Islet precursor cell (in vitro differentiated cells): Measurements from ENCODE around the gene FUT2.
A peak's percentile ranks its signal among the peaks of the same experiment; 100 is the strongest.
"Not testable (repeated sequence)": the region's sequence is repeated elsewhere in the genome, so short reads cannot be mapped to it uniquely, and the experiment has no call there.

ENCODE experiments used
- DNase-seq: peaks from one replicate; pipeline ENCODE4 v3.0.0-alpha.2; 2018

The FUT2 gene

DNA sequence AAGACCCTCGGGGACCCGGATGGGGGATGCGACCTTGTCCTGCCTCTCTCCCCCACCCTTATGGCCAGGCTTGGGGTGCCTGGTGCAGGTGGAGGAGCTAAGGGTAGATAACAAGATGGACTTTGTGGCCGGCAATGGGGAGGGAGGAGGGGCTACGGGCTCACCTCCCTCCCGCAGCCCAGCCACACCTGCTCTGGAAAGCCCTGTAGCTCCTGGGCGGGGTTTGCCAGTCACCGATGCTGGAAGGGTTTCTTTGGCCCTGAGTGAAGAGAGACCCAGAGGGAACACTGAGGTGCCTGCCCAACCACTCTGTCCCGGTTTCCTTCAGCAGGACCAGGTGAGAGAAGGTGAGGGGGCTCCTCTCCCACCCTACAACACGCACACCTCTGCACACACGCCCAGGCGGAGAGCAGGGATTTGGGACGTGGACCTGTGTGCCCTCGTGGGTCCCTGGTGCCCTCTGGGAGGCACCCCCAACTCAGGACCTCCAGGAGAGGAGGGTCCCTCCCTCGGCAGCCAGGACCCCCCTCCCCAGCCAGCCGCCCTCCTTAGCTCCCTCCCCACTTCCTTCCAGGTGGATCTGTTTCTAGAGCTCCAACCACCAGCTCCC, at the start of gene FUT2:
FUT2 (plus strand) TSS at position 229 of the 610 bp plus-strand sequence. CDS start 6,986 bp downstream, outside the sequence.
- DNase-seq: peak; percentile 77

DNA sequence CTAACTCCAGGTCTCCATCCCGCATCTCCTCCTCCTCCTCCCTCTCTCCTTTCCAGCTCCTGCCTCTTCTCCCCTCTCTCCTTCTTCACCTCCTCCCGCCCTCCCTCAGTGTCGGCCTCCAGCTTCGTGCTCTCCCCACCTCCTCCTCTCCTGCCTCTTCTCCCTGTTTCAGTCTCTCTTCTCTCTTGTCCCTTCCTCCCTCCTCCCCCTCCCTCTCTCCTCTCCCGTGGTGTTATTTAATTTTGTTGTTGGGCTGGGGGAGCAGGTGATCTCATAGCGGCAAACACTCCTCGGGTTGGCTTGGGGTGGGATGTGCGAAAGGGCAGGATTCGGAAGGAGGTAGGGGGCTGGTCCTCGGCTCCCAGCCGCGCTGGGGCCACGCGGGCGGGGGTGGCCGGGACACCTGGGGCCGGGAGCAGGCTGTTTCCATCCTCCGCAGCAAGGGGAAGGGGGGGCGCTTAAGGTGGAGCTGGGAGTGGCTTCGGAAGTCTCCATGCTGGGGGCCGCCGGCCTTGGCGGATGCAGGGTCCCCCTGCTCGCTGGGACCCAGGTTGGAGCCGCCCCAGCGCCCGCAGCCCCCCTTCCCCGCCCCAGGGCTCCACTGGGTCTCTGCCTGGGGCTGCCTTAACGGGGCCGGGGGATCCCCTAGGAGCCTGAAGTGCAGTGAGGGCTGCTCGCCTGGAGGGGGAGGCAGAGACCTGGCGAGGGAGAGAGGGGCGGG, 49.6 kb upstream of the FUT2 start, which contains the start of gene CA11:
CA11 (minus strand) TSS at position 187 of the 721 bp plus-strand sequence. CDS start 555 bp downstream, outside the sequence.
- peak; percentile 69 for DNase-seq

DNA sequence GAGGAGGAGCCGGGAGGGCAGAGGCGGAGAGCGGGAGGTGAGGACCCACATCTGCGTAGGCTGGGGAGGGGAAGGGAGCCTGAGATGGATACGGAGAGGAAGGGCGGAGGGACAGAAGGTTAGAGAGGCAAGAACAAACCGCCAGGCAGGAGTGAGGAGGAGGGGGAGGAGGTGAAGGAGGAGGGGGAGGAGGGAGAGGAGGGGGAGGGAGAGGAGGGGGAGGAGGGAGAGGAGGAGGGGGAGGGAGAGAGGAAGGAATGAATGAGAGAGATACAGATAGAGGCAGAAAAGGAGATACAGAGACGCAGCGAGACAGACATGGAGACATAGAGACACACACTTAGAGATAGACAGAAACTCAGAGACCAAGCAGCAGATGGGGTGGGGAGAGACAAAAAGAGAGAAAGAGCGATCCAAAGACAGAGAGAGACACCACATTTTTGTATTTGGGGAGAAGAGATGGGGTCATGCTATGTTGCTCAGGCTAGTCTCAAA, 49.0 kb upstream of the FUT2 start:
- peak; percentile 95 for DNase-seq

DNA sequence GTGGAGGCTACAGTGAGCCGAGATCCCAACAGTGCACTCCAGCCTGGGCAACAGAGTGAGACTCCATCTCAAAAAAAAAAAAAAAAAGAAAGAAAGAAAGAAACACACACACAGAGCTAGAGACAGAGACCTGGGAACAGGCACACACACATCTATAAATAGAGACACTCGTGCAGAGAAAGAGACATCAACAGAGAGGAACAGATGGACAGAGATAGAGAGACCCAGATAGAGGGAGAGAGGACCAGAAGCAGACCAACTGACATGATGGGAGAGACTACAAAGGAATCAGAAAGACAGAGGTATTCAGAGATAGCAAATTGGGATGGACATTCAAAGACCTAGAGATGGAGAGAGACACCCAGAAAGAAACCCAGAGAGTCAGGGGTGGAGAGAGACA, 47.6 kb upstream of the FUT2 start:
- DNase-seq: no peak

DNA sequence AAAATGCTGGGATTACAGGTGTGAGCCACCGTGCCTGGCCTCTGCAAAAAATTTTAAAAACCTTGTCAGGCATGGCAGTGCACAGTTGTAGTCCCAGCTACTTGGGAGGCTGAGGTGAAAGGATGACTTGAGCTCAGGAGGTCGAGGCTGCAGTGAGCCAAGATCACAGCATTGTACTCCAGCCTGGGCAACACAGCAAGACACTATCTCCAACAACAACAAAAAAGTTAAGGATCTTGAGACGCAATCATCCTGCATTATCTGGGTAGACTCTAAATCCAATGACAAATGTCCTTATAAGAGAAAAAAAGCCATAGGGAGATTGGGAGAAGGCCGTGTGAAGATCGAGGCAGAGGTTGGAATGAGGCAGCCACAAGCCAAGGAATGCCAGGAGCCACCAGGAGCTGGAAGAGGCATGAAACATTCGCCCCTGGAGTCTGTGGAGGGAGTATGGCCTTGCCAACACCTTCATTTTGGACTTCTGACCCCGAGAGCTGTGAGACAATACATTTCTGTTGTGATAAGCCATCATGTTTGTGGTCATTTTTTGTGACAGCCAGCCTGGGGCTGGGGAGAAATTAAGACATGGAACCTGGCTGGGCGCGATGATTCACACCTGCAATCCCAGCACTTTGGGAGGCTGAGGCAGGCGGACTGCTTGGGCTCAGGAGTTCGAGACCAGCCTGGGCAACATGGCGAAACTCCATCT, 44.6 kb upstream of the FUT2 start:
- no peak for DNase-seq

DNA sequence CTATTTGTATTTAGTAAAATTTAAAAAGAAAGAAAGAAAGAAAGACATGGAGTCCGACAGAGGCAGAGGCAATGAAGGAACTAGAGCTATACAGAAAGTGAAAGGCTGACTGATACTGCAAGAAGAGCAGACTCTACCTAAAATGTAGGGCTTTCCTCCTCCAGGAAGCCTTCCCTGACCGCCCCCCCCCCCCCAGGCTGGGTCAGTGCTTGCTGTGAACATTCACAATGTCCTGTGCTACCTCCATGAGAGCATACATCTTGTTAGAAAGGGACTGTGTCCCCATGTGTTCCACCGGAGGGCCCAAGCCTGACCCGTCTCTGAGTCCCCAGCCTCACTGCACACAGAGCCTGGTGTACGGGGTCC, 44.1 kb upstream of the FUT2 start:
- DNase-seq: no peak

DNA sequence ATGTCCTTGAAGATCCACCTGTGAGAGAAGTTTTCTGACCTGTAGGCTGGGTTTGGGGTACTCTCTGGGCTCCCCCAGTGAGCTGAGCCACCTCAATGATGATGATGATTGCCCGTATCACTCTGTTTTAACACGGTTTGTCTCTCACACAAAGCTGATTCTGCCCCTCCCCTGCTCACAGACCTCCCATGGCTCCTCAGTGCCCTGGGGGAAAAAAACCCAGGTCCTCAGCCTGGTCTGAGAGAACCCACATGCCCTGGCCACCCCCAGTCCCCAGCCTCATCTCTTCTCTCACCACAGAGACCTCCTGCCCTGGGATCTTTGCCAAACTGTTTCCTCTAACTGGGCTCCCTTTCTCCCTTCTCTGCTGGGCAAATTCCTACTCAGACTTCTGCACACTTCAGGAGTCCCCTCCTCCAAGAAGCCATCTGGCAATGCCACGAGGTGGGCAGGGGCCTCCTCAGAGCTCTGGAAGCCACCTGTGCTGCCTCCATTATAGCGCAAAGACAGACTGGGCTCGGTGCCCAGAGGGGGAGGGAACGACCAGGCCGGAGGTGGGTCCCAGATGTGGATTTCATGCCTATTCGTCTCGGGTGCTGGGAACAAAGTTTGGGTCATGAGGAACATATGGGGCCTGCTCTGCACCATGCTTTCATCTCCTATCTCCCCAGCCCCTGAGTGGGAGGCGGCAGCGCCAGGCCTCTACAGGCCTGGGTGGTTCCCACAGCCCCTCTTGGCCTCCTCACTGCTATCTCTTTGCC, 41.3 kb upstream of the FUT2 start:
- no peak for DNase-seq

DNA sequence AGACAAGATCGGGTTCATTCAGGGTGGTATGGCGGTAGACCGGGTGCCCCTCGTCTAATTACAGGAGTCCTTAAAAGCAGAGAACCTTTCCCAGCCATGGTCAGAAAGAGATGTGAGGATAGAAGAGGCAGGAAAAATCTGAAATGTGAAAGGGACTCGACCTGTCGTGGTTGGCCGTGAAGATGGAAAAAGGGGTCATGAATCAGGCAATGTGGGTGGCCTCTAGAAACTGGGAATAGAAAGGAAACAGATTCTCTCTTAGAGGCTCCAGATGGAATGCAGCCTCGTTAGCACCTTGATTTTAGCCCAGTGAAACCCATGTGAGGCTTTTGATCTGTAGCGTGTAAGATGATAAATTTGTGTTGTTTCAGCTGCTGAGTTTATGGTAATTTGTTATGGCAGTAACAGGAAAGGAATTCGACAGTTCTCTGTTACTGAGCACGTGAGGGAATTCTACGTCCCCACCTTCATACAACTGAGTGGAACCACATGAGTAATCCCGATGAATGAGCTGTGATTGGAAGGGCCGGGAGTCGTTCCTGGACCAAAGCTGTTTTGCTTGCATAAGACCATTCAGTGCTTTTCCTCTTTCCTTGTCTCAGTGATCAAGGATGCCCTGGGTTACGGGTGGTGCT, 38.8 kb upstream of the FUT2 start:
- DNase-seq: no peak

DNA sequence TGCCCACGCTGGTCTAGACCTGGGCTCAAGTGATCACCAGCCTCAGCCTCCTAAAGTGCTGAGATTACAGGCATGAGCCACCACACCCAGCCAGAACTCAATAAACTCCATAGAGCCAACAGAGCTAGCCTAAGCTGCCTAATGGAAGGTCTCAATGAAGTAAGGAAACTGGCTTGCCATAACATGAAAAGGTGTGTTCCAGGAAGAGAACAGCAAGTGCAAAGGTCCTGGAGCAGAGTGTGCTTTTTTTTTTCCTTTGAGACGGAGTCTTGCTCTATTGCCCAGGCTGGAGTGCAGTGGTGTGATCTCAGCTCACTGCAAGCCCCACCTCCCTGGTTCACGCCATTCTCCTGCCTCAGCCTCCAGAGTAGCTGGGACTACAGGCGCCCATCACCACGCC, 37.9 kb upstream of the FUT2 start:
- not testable (repeated sequence) for DNase-seq

DNA sequence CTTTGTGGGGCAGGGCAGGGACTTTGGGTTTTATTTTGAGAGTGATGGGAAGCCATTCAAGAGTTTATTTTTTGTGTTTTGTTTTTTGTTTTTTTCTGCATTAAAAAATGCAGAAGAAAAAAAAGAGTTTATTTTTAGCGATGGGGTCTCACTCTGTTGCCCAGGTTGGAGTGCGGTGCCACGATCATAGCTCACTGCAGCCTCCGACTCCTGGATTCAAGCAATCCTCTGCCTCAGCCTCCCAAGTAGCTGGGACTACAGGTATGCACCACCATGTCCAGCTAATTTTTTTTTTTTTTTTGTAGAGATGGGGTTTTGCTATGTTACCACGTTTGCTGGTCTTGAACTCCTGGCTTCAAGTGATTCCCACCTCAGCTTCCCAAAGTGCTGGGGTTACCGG, 37.3 kb upstream of the FUT2 start:
- no peak for DNase-seq

DNA sequence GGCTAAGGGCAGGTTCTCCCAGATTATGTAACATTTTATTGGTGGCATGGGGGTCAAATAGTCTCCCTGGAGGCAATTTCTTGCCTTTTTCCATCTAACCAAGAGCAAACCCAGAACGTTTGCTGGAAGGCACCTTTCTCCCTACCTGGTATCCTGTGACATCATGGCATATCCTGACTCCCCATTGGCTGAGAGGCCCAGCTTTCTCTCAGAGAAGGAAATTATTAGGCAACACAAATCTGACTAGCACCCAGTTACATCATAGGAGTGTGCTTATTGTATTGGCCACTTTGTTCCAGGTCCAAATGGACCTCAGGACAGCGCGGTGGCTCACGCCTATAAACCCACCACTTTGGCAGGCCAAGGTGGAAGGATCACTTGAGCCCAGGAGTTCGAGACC, 36.0 kb upstream of the FUT2 start:
- no peak for DNase-seq

DNA sequence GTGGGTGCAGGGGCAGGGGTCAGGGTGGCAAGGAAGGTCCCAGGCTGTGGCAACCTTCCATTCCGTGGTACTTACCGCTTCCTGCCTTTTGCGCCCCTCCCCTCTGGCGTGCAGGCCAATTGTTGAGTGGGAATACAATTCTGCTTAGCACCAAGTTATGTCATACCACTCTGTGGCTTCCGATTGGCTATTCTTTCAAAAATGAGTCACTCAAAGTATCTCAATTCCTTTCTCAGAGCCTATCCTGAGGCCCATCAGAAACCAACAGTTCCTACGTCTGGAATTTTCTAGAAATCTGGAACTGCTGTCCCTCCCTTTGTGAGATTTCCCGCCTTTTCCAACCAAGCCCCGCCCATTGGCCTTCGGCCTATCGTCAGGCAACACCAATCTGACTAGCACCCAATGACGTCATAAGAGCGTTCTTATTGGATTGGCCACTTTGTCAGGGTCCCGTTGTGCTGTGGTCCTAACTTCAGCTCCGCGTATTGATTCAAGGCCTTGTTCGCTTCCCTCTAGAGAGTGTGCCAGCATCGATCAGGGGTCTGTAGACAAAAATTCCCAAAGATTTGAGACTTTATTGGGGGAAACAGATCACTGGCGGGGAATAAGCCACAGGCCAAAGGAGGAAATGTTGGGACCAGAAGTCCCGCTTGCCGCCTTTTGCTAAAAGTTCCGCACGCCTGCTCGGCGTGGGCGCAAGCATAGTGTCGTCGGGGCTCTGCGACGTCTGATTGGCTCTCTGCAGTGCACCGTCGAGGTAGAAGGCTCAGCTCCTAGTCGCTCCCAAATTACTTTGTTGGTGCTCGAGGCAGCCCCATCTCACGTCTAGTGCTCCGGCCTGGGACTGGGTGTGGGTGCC, 34.7 kb upstream of the FUT2 start:
- DNase-seq: no peak

DNA sequence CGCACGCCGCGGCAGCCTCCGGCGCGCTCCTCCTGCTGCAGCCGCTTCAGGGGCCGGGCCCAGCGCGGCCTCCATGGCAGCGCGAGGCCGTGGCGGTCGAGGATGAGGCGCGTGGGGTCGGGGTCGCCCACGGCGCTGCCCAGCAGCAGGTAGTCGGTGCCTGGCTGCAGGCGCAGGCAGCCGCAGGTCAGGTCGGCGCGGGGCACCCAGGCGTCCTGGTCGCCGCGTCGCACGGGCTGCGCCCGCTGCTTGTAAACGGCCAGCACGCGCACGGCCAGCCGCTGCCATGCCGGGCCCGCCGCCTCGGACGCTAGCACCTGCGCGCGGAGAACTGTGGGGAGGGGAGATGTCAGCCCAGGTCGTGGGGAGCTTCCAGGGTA, 34.1 kb upstream of the FUT2 start:
- no peak for DNase-seq

DNA sequence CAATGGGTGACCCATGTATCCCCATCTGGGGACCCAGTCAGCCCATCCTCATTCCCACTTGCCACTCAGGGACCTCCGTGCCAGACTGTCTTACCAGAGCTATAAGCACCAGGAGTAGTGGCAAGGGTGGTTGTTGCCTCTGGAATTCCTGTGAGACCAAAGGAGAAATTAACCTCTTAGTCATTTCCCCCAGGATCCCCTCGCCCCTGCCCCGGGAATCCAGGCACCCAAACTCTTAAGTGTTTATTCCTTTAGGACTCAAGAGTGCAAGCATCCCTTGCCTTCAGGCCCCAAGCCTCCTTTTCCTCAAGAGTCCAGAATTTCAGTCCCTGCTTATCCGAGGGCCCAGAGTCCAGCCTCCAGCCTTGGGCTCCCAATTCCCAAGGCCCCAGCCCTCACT, 32.1 kb upstream of the FUT2 start:
- no peak for DNase-seq

DNA sequence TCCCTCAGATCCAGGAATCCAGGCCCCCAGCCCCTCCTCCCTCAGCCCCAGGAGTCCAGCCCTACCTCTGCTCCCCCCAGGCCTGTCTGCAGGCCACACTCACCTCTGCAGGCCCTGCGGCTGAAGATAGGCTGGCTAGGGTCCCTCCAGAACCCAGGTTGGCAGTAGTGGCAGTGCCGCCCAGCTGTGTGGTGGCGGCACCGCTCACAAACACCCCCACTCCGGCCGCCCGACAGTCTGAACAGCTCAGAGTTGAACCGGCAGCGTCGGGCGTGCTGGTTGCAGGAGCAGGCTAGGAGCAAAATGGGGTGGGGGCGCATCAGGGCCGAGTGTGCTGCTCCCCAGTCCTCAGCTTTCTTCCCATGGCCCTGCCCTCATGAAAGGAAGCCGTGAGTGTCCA, 31.3 kb upstream of the FUT2 start:
- no peak for DNase-seq

DNA sequence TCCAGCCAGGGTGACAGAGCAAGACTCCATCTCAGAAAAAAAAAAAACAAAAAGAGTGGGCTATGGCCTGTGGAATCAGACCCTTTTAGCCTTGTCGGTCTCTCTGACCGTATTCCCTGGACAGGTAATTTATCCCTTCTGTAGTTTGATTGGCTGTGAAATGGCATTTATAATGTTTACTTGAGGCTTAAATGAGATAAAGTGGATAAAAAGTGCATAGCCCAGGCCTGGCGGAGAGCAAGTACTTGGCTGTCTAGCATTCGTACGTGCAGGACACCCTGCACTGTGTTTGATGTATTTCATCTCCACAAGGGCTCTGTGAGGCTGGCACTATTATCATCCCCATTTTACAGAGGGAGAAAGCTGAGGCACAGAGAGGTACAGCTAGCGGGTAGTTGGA, 30.0 kb upstream of the FUT2 start:
- DNase-seq: no peak

DNA sequence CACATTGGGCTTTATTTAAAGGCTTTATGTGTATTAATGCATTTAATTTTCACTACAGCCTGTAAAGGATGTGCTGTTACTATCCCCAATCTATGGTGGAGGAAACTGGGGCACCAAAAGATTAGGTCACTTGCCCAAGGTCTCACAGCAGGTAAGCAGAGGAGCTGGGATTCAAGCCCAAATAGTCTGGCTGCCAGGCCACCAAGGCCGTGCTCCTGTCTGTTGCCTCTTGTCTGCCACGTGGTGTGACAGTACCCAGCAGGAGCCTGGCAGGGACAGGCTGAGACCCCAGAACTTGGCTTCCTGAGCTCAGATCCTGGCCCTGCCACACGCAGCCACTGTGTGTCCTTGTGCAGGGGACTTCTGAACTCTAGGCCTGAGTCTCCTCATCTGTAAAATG, 27.4 kb upstream of the FUT2 start:
- DNase-seq: no peak

DNA sequence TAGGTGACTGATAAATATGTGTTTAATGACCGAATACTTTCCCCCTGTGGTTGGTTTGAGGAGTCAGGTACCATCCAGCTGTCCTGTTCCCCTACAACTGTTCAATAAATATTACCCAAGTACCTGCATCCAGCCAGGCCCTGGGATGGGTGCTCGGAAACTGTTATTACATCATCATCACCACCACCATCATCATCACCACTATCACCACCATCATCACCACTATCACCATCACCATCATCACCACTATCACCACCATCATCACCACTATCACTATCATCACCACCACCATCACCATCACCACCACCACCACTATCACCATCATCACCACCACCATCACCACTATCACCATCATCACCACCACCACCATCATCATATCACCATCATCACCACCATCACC, 27.0 kb upstream of the FUT2 start:
- no peak for DNase-seq

DNA sequence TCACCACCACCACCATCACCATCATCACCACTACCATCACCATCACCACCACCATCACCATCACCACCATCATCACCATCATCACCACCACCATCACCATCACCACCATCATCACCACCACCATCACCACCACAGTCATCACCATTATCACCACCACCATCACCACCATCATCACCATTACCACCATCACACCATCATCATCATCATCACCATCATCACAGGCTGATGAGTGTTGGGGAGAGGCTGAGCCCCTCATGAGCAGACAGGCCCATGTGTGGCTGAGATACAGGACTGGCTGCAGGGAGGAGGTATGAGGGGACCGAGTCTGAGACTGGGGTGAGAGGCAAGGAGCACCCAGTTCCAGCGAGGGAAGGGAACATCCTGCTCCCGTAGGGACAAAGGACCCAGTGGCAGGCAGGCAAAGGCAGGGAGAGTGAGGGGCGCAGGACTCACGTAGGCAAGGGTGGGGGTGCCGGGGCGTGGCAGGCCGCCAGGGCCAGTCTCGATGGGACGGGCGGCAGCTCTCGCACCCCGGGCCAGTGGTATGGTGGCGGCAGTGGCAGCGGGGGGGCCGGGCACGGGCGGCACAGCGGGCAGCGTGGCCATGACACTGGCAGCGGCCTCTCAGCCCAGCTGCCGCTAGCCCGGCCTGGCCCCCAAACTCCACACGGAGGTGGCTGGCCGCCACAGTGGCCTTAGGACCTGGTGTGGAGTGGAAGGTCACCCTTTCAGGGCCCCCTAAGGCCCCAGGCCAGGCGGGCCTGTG, 25.7 kb upstream of the FUT2 start:
- DNase-seq: no peak

DNA sequence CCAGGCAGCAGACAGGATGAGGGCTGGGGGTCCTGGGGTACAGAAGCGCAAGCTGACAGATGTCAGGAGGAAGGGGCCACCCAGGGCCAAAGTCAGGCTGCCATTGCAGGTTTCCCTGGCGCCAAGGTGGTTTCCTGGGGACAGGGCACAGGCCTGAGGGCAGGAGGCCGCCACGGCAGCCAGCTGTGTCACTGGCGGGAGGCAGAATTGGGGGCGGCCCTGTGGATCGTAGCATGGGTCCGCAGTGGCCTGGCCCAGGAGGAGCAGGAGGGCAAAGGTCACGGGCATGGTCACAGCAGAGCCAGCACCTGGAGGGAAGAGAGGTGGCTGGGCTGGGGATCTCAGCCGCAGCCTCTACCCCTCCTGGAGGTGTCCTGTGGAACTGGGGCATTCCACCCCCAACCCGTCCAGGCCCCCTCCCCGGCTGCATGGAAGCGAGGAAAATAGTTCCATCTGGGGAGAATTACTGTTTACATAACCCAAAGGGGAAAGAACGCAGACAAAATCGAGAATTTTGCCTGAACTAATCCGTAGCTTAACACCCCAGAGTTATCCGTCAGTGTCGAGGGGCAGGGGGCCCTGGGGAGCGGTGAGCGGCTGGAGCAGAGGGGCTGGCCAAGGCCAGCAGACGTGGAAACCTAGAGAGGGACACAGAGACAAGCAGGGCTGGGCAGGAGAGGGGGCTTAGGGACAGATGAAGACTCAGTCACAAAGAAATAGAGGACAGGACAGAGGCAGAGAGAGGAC, 24.9 kb upstream of the FUT2 start:
- DNase-seq: no peak
